GM10248 (cell line): ENCODE data around the gene GGTLC1.

ENCODE experiments used
- CTCF ChIA-PET: fragments of 300-600 bp; sonication (Branson Sonifier 250); formaldehyde crosslinking; extraction: SDS; loops from one replicate; lab custom pipeline; 2021; ENCODE audit warnings: antibody characterized with exemption; lab: Yijun Ruan, JAX
- POLR2A ChIA-PET: fragments of 350-650 bp; sonication (Branson Sonifier 250); formaldehyde crosslinking; extraction: SDS; loops from one replicate; lab custom pipeline; 2020; ENCODE audit warnings: antibody characterized with exemption; lab: Yijun Ruan, JAX
- DNase-seq: peaks from one replicate; pipeline ENCODE4 v3.0.0; 2012; ENCODE audit errors: extremely low spot score
- TF ChIP-seq, protein P1 (sequence below): IDR thresholded peaks from 2 replicates; pipeline ENCODE4 v1.5.1; 2012; ENCODE audit warnings: mild to moderate bottlenecking, low read depth; ENCODE audit errors: extremely low read depth, missing control alignments, control extremely low read depth

The GGTLC1 gene

GRCh38 chr20:24022621-24023180, 34.1 kb upstream of the GGTLC1 start:
- ChIA-PET CTCF (no interaction called here), POLR2A (no interaction called here)
- TF ChIP-seq, protein P1, sequence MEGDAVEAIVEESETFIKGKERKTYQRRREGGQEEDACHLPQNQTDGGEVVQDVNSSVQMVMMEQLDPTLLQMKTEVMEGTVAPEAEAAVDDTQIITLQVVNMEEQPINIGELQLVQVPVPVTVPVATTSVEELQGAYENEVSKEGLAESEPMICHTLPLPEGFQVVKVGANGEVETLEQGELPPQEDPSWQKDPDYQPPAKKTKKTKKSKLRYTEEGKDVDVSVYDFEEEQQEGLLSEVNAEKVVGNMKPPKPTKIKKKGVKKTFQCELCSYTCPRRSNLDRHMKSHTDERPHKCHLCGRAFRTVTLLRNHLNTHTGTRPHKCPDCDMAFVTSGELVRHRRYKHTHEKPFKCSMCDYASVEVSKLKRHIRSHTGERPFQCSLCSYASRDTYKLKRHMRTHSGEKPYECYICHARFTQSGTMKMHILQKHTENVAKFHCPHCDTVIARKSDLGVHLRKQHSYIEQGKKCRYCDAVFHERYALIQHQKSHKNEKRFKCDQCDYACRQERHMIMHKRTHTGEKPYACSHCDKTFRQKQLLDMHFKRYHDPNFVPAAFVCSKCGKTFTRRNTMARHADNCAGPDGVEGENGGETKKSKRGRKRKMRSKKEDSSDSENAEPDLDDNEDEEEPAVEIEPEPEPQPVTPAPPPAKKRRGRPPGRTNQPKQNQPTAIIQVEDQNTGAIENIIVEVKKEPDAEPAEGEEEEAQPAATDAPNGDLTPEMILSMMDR, result no peak
- DNase-seq, result no peak

GRCh38 chr20:24018796-24019195, 30.2 kb upstream of the GGTLC1 start:
- ChIA-PET CTCF (interaction anchor here (1.3 to 1.7 kb wide), 2 partner anchors 10 to 22 kb away, joined by 4 read pairs; no protein-coding TSS in a partner anchor), POLR2A (no interaction called here)
- no peak for DNase-seq
- TF ChIP-seq, protein P1, result no peak

- ChIA-PET CTCF (interaction anchor here (1.3 to 1.7 kb wide), 2 partner anchors 8 to 21 kb away, joined by 4 read pairs; no protein-coding TSS in a partner anchor), POLR2A (no interaction called here)
- TF ChIP-seq, protein P1, result no peak
- no peak for DNase-seq
Measured at GRCh38 chr20:24017458-24017755, 28.8 kb upstream of the GGTLC1 start.

DNA sequence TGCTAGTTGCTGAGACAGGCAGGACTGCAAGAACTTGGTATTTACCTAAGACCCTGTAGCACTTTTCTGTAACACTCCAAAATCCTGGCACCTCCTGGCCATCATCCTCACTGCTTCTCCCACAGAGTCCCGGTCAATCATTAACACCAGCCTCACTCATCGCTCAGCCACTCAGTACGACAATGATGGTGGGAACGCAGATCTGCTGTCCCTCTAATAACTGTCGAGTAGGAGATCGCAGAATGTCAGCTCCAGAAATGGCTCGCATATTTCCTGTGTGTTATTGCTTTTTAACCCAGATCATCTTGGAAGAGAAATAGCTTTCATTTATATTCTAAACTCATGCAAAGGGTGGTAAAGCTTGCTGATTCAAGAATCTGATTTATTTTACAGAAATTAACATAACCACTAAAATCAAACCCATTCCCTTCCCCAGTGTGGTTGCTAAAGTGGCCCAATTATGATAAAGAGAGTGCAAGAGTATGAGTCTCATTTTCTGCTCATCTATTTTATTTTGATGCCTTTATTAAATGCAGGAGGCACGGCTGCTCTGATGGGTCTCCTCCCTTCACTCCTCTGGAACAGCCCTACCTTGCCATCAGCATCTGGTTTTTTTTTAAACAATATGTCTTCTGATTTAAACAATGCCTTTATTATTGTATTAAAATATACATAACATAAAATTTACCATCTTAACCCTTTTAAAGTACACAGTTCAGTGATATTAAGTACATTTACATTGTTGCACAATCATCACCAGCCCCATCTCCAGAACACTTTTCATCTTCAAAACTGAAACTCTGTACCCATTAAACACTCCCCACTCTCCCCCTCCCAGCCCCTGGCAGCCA, 28.3 kb upstream of the GGTLC1 start:
- POLR2A ChIA-PET, result no interaction called here
- CTCF ChIA-PET, result interaction anchor here (1.0 to 1.3 kb wide), 2 partner anchors 10 to 64 kb away, joined by 3 to 5 read pairs; no protein-coding TSS in a partner anchor
- no peak for DNase-seq
- TF ChIP-seq, protein P1, result no peak

GRCh38 chr20:24013953-24014352, 25.4 kb upstream of the GGTLC1 start:
- POLR2A ChIA-PET, result no interaction called here
- CTCF ChIA-PET, result interaction anchor here (1.3 to 2.7 kb wide), 2 partner anchors 17 to 76 kb away, joined by 4 to 6 read pairs; no protein-coding TSS in a partner anchor
- TF ChIP-seq, protein P1, result no peak
- DNase-seq, result no peak

DNA sequence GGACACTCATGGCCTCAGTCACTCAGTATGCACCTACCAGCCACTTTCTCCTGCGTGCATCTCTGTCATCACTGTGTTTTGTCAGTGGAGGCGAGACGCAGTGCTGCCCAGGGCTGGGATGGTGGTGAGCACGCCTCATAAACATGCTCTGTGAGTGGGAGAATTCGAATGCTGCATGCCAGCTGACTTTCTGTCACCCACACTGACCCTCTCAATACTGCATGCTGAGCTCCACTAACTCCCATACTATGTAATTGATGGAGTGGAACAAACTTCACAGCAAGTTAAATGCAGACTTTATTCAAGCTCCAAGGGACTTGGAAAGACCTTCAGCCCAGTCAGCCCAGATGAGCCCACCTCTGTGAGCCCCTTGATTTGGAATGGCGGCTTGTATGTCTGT, 22.7 kb upstream of the GGTLC1 start:
- DNase-seq, result no peak
- CTCF ChIA-PET, result interaction anchor here (1.6 to 2.7 kb wide), 2 partner anchors 9 to 15 kb away, joined by 5 to 6 read pairs; no protein-coding TSS in a partner anchor
- TF ChIP-seq, protein P1, result no peak
- POLR2A ChIA-PET, result no interaction called here
